Fibroblast of skin of back (primary cell): ENCODE data around the gene DNAH8.
A peak's percentile ranks its signal among the peaks of the same experiment; 100 is the strongest.
"Not testable (repeated sequence)": the region's sequence is repeated elsewhere in the genome, so short reads cannot be mapped to it uniquely, and the experiment has no call there.

ENCODE experiments used
- DNase-seq: peaks from one replicate; pipeline ENCODE4 v3.0.0-alpha.2; 2013

Gene DNAH8

DNA sequence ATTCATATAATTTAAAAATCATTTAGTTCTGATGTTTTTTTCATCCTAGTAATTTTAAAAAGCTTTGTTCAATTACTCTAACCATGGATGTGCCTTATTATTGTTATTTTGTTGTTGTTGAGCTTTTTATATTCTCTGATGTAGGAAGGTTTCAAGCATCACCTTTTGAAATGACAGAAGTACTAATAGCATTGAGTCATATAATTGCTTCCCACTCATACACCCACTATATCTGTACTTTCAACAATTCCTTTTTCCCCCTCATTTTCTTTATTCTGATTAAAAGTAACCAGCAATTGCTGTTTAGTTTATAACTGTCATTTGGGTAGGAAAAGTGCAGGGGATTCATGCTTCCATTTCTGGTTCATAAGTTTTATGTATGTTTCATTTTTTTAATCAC lies 38.6 kb downstream of the DNAH8 start:
- DNase-seq = no peak

DNA sequence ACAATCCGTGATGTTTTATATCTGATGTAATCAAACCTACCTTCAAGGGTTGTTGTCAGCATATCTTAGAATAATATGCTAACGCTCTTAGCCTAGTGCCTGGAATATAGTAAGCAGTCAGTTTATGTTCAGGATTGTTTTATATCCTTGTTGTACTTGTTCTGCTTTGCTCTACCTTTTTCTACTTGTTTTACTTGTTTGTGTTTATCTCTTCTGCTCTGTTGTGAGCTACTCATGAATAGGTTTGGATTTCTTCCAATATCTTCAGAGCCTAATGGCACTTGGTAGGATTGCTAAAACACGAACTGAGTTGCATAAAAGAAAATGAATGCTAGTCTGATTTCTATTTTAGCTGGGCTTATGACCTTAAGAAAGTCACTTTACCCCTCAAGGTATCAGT lies 40.1 kb downstream of the DNAH8 start:
- no peak for DNase-seq

DNA sequence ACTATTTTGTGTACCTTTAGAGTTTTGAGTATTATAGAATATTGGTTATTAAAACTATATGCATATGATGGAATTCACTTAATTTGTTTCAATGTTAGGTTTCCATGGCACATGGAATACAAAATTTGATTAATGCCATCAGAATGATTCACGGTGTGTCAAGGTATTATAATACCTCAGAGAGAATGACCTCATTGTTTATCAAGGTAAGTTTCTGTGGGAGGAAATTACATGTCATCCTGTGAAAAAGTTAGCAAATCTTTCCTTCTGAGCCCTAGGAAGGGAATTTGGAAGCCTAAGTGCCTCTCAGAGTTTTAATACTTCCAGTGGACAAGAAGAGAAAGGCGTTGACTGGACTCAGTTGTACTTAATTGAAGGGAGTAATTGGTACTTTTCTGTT lies 40.8 kb downstream of the DNAH8 start:
- DNase-seq = no peak

DNA sequence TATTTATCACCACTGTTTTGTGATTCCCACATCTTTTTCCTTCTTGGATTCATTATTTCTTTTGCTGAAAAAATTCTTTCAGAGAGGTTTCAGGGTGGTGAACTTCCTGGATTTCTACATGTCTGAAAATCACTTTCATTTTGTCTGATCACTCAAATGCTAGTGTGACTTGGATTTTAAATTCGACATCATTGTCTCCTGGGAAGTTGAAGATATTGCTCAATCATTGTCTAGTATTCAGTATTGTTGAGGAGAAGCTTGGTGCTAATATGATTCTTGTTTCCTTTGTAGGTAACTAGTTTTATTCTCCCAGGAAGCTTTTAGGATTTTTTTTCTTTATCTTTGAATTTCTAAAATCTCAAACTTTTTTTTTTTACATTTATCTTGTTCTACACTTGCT lies 45.0 kb downstream of the DNAH8 start:
- no peak for DNase-seq

DNA sequence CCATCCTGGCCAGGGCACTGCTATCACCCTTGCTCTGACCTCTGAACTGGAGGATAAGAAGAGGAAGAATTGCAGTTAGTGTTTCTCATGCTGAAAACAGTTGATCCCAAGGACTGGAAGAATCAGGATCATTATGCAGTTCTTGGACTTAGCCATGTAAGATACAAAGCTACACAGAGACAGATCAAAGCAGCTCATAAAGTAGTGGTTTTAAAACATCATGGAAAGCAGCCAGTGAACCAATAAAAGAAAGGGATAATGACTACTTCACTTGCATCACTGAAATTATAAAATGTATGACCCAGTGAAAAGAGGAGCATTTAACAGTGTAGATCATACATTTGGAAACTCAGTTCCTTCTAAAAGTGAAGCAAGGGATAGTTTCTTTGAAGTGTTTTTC lies 47.7 kb downstream of the DNAH8 start:
- no peak for DNase-seq

DNA sequence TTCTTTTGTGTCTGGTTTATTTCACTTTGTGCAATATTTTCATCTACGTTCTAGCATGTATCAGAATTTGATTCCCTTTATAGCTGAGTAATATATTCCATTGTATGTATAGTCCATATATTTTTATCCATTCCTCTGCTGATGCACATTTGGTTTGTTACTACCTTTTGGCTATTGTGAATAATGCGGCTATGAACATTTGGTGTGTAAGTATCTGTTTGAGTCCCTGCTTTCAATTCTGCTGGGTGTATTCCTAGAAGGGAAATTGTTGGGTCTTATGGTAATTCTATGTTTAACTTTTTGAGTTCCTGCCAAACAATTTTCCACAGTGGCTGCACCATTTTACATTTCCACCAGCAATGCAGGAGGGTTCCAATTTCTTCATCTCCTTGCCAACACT lies 52.4 kb downstream of the DNAH8 start:
- no peak for DNase-seq

DNA sequence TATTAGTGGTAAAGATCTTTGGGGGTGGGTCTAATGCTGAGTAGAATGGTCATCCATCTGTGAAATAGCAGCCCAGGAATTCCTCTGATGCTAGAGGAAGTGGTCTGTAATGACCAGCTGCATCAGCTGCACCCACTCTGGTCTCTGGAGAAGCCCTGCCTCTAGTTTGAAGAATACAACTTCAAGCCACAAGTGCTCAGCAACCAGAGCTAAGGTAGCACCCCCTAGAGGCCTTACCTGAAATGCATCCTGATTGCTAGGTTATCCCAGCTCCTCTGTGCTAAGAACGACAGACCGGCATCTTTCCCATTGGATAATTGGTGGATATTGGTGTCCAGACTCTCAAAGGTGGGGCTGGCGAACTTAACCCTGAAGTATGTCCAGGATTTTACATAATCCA lies 58.2 kb downstream of the DNAH8 start:
- no peak for DNase-seq

DNA sequence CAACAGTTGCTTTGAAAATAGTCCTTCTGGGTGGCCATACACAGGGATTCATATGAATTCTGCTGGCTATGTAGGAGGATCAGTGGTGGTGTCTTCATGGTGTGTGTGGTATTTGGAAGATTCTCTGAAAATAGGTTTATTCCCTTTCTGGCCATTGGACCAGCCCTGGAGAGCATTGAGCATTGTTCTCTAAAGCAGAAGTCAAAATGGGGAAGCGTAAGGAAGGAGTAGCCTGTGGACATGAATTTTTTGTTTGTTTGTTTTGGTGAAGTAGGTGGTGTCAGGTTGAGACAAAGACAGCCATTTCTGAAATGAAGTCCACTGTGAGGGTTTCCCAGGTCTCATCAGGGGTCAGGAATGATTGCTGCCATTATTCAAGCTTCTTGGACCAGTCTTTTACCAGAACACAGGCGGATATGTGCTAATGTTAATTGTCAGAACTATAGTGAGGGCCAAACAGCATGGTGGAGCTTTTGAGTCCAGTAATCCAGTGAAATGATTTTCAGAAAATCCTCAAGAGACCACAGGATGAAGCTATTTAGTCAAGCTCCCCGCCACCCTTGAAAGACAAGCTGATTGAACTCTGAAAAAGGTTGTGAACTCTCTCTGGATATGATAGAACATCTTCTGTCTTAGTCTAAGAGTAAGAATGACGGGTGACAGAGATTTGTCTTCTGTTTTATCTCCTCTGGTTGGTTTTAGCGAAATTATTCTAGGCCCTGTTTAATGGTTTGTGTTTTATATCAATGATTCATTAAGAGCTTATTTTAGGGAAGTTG lies 60.0 kb downstream of the DNAH8 start:
- DNase-seq = no peak

DNA sequence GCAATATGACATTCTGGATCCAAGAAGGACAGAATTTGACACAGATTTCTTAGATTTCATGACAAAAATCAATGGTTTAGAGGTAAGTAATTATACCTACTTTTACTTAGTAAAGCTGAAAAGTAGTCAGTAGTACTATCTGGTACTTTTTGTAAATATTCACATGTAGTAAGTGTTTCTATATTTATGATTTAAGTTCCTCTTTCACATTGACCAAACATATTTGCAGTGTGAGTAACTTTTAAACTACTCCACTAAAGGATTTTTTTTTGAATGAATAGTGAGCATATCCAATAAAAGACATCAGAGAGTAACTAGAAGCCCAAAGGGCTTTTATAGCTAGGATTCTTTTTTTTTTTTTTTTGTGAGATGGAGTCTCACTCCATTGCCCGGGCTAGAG lies 60.8 kb downstream of the DNAH8 start:
- peak; percentile 52 for DNase-seq

DNA sequence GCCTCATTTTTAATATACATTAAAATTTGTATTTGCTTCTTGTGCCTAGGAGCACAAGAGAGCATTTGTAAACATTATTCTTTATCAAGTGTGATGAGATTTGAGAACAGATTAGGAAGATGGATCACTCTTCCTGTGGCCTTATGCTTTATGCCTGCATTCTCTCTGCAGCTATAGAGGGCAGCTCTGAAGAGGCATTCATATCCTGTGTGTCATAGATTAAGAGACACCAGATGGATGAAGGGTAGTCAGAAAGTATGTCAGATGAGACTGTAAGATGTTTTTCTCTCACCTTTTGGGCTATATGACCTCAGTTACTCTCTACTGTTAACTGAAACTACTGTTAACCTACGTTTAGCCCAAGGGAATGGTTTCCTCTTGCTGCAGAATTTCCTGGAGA lies 61.4 kb downstream of the DNAH8 start:
- peak; percentile 80 for DNase-seq

DNA sequence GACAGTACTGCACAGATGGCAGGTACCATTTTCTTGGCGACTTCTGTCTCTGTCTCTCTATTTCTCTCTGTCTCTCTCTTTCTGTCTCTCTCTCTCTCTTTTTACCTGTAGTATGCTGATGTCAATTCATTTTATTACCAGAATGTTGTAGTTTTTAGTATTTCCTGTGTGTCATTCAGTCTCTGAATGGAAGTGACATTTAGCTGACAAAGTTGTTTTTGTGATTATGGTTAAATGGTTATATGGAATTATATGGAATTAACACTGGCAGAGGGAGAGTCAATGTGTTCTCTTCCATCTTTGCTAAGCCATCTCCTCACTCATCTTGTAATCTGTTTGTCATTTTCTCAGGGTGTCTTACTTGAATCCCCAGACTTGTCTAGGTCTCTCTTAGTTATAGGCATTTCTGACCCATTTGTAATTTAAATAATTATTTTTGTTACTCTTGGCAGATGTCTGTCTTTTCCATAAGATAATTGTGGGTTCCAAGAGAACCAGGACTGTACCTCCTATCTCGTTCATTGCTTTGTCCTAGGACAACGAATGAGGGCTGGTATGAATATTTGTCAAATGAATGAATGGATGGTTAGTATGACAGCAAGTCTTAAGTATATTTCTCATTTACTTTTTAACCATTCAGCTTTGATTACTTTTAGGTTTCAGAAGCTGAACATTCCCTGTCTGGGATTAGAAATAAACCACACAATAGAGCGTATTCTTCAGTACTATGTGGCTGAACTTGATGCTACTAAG lies 64.4 kb downstream of the DNAH8 start:
- DNase-seq = no peak

DNA sequence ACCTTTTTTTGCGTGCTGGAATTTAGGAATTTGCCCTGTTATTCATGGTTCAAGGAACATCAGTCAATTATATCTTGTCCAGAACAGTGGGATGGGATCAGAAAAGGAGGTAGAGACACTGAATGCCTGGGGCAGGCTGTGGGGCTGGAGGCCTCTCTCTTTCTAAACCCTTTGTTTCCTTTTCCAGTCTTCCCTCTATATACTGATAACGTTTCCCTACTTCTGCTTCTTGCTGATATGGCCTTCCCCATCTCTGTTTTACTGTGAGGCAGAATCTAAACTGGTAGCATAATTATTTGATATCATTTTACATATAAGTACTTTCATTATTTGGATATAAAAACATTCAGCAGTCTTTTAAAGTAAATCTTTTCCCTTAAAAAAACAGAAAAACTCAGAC lies 67.5 kb downstream of the DNAH8 start:
- DNase-seq = no peak

DNA sequence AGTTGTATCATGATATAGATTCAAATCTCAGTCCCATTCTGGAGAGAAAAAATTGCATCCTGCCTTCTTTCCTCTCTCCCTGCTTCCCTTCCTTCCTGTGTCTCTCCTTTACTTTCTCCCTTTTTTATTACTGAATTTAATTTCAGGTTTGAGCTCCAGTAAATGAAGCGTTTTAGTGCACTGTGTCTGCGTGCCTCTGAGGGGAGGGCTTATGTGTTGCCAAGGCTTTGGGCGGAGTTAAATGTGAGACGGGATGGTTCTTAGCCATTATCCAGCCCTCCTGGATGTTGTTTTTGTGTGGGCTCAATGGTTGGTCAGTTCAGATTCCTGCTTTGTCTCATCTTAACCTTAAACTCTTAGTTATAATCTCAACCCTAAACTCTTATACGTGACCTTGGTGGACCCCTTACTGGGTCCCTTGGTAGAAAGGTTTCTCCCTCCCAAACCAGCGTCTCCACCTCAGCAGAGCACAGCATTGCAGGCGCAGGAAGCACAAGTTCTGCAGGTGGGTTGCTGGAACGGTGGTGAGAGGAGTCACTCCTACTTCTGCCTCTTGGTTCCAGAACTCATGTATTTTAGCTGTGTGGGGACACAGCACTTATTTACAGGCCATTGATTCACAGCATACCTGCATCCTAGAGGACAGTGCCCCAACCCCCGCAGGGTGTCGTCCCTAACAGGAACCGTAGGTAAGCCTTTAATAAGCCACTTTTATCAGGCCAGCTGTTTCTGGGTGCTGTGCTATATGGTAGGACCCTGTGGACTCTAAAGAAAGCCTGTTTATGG lies 68.5 kb downstream of the DNAH8 start:
- peak; percentile 15 for DNase-seq

DNA sequence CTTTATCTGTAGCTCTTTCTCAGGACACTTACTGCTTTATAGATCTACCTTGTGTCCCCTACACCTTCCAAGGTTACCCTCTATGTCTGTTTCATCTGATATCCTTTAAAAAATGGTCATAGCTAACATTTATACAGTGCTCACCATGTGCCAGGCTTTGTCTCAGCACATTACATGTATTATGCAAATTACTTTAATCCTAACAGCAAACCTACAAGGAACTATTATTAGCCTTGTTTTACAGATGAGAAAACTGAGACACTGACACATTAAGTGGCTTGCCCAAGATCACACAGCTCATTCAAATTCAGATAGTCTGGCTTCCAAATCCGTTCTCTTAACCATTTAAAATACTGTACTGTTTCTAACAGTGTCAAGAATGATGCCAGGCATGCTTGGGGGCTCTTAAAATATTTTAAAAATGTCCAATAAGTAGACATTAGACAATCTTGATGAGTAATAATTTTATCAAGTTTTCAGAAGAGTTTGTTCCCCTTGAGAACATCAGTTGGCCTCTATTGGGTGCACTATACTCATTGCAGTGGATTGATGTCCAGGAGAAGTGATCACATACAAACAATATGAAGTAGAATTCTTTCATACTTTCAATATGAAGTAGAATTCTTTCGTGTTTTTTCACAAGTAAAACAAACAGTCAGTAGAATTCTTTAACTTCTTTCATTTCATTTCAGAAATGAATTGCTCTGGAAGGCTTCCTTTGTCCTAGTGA lies 69.6 kb downstream of the DNAH8 start:
- DNase-seq = peak; percentile 92

DNA sequence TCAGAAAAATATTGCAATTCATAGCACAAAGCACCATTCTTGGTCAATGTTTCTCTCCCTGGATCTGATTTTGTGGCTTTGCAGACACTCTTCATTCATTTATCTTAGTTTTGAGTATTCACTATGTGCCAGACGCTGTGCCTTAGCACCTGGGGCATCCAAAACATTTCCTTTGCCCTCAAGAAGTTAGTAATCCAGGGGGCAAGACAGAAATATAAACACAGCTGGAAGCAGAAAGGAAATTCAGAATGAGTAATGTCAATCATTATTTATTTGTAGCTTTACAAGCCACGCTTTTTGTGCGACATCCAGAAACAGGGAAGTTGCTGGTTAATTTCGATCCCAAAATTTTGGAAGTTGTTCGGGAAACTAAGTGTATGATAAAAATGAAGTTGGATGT lies 71.4 kb downstream of the DNAH8 start:
- DNase-seq = no peak

DNA sequence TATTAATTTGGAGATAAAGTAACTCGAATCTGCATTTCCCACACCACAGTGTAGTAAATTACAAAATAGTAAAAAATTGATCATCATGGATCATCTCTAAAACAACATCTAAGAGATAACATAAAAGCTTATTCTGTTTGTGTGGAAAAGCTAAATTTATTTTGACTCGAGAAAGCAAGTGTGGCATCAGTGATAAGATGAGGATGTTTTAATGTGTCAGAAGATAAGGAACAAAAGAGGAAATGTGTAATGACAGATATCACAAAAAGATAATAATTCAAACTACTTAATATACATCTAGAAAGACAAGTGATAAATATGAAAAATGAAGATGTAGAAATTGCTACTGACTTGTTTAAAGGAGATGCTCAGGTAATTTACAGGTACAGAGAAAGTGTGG lies 74.1 kb downstream of the DNAH8 start:
- no peak for DNase-seq

DNA sequence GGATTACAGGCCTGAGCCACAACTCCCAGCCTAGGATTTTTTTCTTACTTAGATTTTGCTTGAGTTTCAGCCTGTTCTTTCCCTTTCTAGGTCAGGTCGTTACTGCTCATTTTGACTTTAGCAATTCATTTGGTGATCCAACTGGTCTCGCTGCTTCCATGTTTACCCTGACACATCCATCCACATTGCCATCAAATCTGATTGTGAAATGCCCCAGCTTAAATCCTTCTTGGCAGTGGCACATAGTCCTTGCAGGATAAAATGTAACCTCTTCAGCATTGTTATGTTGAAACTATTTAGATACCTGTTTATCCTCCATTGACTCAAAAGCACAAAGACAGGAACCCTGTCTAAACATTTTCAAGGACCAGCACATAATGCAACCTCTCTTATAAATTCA lies 77.2 kb downstream of the DNAH8 start:
- DNase-seq = no peak

DNA sequence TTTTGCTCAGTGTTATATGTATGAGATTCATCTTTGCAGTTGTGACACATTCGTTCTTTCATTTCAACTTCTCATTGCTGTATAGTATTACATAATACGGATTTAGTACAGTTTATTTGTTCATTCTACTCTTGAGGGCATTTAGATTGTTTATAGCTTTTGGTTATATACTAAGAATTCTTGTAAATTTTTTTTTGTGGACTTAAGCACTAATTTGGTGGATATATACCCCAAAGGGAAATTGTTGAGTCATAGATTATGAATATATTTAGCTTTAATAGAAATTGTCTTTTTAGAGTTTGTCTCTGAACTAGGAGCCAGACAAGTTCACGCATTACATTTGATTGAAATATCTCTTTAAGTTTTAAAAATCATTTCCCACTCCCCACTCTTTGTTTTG lies 79.6 kb downstream of the DNAH8 start:
- DNase-seq = no peak

DNA sequence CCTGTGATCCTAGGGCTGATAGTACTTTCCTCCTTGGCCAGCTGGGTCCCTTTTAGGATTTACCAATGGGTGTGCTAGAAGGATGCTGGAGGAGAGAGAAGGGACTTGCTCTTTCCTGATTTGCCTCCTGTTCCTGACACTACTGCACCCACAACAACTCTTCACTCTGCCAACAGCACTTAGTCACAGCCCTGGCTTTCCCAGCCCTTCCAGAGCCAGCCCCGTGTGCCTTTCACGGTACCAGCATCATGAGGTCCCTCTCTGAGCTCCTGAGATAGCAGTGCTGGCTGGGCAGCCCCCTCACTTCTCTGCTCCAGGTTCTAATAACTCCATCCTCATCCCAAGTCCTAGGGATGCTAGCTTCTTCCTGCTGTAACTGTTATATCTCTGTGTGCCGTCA lies 80.9 kb downstream of the DNAH8 start:
- no peak for DNase-seq

DNA sequence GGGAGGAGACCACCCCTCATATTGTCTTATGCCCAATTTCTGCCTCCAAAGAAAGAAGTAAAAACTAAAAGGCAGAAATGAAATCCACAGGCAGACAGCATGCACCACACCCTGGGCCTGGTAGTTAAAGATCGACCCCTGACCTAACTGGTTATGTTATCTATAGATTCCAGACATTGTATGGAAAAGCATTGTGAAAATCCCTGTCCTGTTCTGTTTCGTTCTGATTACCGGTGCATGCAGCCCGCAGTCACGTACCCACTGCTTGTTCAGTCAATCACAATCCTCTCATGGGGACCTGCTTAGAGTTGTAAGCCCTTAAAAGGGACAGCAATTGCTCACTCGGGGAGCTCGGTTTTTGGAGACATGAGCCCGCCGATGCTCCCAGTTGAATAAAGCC lies 81.3 kb downstream of the DNAH8 start:
- not testable (repeated sequence) for DNase-seq

DNA sequence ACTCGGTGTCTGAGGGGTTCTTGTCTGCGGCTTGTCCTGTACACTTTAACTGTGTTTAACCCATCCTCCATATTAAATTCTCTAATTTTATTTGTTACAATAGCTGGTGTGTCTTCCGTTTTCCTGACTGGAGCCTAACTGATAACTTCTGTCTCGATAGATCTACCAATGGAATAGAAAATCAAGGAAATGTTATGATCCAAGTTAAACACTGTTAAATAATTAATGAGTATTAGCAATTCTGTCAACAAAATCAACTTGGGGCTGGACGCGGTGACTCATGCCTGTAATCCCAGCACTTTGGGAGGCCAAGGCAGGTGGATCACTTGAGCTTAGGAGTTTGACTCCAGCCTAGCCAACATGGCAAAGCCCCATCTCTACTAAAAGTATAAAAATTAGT lies 81.7 kb downstream of the DNAH8 start:
- DNase-seq = no peak

DNA sequence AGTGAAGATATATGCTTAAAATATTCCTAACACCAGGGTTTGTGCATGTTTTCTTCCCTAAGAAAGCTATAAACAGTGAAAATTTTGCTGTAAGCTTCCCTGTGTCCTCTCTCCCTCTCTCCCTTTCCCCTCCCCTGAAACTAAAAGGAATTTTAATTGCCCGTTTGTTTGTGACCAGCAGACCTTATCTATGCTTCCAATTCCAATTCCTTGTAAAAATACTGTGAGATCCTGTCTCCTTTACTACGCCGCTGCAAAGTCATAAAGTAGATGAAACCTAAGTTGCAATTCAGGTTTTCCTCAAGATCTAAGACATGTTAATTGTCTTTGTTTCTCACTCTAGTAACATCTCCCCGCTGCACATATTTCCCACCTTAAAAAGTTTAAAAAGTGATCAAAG lies 82.3 kb downstream of the DNAH8 start:
- no peak for DNase-seq
